ENCODE results near the gene SLC35F4.
"Not testable (repeated sequence)": the region's sequence is repeated elsewhere in the genome, so short reads cannot be mapped to it uniquely, and the experiment has no call there.

SLC35F4 gene

DNA sequence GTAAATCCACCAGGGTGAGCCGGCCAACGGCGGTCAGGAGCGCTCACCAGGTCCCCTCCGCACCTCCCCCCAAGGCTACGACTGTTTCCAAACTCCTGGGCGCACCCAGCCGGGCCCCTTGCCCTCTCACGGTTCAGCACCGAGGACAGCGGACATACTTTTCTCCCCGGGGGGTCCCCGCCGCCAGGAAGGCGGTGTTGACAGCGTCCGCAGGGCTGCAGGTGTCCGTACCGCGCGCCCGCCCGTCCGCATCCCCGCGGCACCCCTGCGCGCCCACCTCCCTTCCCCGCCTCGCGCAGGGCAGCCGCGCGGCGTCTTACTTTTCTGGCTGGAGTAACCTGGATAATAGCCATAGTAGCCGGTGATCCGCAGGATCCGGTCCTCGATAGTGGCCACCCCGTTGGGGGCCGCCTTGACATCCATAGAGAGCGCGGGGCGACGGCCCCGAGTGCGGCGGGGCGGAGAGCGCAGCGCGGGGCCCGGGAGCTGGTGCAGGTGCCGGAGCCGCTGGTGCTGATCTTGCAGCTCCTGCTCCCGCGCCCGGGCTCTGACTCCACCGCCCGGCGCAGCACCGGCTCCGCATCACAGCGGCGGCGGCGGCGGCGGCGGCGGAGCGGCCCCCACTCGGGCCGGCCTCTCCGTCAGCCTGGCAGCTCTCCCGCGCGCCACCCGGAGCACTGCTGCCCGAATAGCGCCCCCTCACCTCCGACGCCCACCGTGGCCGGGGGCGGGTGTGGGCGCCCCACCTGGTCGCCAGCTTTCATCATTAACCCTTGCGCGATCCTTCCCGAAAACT is at the start of gene SLC35F4:
SLC35F4 (minus strand) TSS at position 690 of the 796 bp plus-strand sequence.
- DNase-seq = no peak

- no peak for DNase-seq
Observed at GRCh38 chr14:57909626-57910025, 43.7 kb upstream of the SLC35F4 start.

GRCh38 chr14:57903954-57904353 is 38.1 kb upstream of the SLC35F4 start:
- DNase-seq = no peak

DNA sequence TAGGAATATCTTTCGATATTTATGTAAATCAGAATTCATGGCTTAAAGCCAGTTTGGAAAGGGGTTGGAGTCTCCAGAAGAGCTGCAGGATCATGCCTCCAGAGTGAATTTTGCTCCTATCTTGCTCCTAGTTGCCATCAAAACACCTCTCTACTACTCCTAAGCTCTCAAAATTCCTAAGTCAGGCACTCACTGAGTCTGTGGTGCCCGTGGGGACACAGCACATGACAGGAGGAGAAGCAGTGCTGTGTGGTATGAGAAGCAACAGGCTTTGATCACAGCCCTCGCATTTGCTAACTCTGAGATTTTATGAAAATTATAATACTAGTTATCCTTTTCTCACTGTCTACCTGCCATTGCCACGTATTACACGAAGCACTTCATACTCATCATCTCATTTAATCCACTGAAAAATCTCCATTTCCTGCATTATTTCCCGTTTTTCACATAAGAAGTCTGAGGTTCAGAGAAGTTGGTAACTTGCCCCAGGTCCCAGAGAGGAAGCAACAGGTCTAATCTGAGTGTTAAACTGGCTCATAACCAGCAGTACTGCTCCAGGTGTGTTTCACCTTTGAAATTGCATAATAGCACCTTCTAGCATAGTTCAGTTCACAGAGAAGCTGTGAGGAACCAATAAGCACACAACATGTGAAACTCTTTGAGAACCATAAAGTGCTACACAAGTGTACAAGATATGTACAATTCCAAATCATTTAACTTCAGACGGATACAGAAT is 33.1 kb upstream of the SLC35F4 start:
- no peak for DNase-seq

DNA sequence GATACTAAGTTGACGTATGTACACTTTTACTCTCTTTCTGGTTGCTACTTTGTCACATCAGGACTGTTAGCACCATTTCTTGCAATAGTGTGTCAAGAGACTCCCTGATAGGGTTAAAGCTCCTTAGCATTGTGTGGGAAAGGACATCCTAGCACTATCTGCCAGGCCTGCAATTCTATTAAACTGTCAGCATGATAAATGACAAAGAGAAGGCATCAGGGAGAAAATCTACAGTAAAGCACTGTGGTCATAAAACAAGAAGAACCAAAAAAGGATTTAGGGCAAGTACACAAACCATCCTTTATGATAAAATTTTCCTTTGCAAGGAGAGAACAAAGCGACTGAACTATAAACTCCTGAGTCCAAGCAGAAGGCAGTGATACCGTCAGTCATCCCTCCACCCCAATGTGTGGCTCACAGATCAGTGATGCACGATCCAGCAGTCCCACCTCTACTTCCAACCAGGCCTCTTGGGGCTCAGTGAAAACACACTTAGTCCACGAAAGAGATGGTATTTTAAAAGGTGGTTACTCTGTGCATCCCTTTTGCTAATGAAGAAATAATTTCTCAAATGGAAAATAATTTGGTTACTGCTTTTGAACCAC is 31.4 kb upstream of the SLC35F4 start:
- no peak for DNase-seq

- no peak for DNase-seq
Observed at GRCh38 chr14:57889245-57889644, 23.4 kb upstream of the SLC35F4 start.

- no peak for DNase-seq
Observed at GRCh38 chr14:57884175-57884574, 18.3 kb upstream of the SLC35F4 start.

DNA sequence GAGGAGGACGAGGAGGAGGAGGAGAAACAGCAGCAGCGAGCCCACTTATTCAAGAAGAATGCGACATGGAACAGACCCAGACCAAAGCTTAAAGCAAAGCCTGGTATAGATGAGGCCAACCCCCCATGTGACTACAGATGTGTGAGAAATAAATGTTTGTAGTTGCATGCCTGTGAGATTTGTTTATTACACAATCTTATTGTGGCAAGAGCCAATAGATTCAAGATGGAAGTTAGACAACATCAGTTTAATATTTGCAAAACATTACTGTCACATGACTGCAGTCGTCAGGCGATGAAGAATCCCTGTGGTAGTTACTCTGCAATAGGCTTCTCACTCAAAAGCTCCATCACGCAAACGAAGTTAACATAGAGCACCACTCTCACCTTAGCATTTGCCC is 17.2 kb upstream of the SLC35F4 start:
- no peak for DNase-seq

- no peak for DNase-seq
Observed at GRCh38 chr14:57879516-57879915, 13.6 kb upstream of the SLC35F4 start.

DNA sequence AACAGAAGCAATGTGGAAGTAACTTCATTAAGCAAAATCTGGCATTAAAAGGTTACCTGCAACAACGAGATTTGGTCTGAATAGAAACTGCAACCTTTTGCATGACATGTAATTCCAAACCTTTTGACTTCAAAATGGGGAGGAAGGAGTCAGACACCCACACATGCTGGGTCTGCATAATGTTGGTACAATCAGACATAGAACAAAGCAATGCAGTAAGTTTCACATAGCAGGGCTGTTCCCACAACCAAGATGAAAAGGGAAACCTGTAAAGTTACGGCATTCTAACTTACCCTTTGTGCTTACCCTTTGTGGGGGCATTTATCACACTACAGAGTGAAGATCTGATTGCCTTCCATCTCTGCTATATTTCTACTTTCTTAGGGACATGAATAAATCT is 10.1 kb upstream of the SLC35F4 start:
- DNase-seq = no peak

DNA sequence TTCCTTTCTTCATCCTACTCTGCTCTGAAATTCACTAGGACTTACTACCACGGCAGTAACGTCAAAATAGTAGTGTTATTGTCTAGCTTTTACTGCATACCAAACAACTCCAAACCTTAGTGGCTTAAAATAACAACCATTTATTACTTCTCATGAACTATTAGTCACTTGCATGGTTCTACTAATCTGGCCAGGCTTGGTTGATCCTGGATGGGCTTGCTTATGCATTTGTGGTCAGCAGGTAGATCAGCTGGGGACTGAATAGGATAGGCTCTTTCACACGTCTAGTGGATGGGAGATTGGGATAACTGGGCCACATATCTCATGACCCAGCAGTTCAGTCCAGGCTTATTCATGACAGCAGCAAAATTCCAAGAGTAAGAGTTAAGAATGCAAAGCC is 9.4 kb upstream of the SLC35F4 start:
- no peak for DNase-seq

GRCh38 chr14:57871459-57872080 is 5.7 kb upstream of the SLC35F4 start:
- no peak for DNase-seq

- no peak for DNase-seq
Observed at GRCh38 chr14:57870686-57871457, 5.0 kb upstream of the SLC35F4 start.

GRCh38 chr14:57869617-57870016 is 3.7 kb upstream of the SLC35F4 start:
- DNase-seq = no peak

GRCh38 chr14:57866199-57866705 is 360 bp upstream of the SLC35F4 start:
- DNase-seq = no peak

DNA sequence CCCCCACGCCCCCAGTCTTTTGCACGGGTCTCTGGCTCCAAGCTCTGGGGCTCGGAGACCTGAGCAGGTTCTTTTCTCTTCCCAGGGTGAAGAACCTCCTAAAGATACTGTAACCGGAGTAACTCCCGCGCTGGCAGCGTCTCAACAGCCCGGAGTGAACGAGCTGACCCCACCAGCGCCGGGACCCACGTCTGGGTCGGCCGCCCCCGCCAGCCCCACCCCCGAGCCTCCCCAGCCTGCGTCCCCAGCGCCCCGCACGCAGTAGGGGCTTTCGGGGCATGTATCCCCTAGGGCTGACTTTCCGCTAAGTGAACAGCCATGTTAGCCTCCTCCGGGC is 858 bp downstream of the SLC35F4 start:
- no peak for DNase-seq

DNA sequence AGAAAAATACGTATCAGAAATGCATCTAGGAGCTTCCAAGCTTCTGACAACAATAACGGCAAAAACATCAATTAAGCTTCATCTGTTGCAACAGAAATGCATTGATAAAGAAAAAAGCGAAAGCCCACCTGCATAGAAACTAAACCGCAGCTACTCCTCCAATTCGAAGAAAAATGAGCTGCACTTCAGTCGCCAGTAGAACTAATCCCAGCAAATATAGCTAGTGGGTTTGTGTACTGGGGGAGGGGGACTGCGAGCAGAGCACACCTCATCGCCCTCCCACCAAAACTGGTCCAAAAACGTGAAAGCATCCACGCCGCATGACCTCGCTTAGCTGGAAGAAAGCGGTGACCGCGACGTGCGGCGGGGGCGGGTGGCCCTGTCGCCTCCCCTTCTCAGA is 1.2 kb downstream of the SLC35F4 start:
- DNase-seq = no peak

DNA sequence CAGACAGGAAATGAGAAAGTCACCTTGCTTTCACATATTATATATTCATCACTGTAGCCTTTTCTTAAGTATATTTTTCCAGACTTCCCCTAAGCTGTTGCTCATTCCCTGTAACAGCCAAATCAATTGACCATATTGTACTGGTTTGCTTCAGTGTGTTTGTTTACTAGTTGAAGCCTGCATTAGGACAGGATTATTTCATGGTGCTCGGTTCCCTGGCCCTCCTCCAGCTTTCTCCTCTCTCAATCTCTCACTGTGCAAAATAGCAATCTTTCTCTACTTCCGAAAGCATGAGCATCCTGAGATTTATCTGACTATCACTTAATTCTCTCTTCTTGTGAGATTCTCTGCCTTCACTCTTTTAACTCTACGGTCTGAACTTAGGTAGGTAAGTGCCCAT is 2.4 kb downstream of the SLC35F4 start:
- no peak for DNase-seq

DNA sequence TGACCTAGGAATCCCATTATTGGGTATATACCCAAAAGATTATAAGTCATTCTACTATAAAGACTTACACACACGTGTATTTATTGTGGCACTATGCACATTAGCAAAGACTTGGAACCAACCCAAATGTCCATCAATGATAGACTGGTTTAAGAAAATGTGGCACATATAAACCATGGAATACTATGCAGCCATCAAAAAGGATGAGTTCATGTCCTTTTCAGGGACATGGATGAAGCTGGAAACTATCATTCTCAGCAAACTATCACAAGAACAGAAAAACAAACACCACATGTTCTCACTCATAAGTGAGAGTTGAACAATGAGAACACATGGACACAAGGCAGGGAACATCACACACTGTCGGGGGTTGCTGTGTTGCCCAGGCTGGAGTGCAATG is 10.2 kb downstream of the SLC35F4 start:
- DNase-seq = not testable (repeated sequence)

GRCh38 chr14:57854571-57854970 is 11.3 kb downstream of the SLC35F4 start:
- no peak for DNase-seq

DNA sequence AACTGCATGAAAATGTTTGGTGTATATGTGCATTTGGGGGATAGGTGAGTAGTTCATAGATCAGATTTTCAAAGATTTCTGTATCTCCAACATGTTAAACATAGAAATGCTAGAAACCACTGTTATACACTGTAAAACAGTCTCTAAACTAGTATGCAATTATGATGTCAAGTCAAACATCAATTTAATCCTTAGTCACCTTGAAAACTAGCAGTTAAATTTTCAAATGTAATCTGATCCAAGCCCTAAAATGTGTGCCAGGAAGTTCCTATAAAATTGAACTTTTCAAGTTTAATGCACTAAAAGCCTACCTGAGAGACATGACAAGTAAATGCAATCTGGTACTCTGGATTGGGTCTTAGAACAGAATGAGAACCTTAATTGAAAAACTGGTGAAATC is 14.5 kb downstream of the SLC35F4 start:
- no peak for DNase-seq

GRCh38 chr14:57848786-57849185 is 17.1 kb downstream of the SLC35F4 start:
- no peak for DNase-seq

DNA sequence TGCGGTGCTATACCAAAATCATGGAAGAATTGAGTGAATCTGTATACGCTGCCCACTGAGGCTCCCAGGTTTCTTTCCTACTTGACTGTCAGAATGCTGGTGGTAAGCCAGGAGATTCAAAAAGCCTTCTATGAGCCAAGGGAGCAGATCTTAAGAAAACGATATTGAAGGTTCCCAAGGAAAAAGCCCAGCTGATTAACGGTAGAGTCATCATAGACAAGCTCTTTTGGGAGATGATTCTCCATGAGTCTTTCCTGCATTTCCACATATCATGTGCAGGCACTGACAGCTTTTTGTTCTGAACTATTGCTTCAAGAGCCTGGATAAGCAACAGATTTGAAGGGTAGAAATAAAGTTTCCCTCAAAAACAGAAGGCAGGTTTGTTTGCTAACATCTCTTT is 17.5 kb downstream of the SLC35F4 start:
- no peak for DNase-seq

Measured in stimulated activated CD4-positive, alpha-beta T cell treated with anti-CD3 and anti-CD28 coated beads, Interleukin-12 subunit alpha, Interleukin-12 subunit beta, amount 100 ng/mL, for 4 hours (primary cell).